SH-SY5Y (cell line): Measurements from ENCODE around the gene CAMSAP1.

ENCODE experiments used
- GATA2 ChIP-seq: IDR thresholded peaks from 2 replicates; pipeline ENCODE4 v1.6.1; 2011; ENCODE audit warnings: mild to moderate bottlenecking, low read depth, low read length
- GATA3 ChIP-seq: IDR thresholded peaks from 2 replicates; pipeline ENCODE4 v1.6.1; 2011; ENCODE audit warnings: low read depth, mild to moderate bottlenecking, low read length, moderate library complexity

DNA sequence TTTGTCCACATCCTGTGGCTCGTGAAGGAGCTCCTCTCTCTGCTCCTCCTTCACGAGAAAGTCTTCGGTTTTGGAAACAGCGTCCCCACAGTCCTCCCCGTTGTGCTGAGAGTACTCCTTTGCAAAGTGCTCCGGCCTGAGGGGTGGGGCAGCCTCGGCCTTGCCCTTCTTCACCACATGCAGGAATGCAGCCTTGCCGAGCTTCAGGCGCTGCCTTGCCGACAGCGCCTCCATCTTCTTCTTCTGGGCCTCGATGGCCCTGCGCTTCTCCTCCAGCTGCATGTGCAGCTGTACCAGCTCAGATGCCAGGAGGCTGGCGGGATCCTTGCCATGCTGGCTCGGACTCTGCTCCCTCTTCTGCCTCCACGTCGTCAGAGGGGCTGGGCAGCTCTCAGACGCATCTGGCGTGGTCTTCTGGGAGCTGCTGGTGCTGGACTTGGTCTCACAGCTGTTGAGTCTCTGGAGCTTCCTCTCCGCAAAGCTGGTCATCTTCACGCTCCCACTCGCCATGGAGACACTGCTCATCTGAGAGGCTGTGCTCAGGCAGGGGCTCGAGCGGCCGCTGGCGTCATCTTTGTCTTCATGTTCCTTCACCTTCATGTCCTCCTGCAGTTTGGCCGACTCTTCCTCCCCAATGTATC, 85.5 kb downstream of the CAMSAP1 start:
- TF ChIP-seq GATA2 = no peak
- TF ChIP-seq GATA3 = no peak
